ENCODE results near the gene HCN3. TPM values are rescaled to one million over a fixed set of nuclear protein-coding genes. Genes with fewer than 3 reads are reported as not detected.

The HCN3 gene
- total RNA-seq, 4 donors from 2014 or later = 7.4 to 25.5 (median 19.5) TPM

- peak overlapping the region in 1 of 4 donors; percentile 93 for H3K27ac ChIP-seq
- H3K4me3 ChIP-seq = no peak overlapping the region
- peaks cover 0 to 12% (median 0%) of the 10 kb centered on the region in 3 donors for H3K36me3 ChIP-seq
- TF ChIP-seq, protein P1, sequence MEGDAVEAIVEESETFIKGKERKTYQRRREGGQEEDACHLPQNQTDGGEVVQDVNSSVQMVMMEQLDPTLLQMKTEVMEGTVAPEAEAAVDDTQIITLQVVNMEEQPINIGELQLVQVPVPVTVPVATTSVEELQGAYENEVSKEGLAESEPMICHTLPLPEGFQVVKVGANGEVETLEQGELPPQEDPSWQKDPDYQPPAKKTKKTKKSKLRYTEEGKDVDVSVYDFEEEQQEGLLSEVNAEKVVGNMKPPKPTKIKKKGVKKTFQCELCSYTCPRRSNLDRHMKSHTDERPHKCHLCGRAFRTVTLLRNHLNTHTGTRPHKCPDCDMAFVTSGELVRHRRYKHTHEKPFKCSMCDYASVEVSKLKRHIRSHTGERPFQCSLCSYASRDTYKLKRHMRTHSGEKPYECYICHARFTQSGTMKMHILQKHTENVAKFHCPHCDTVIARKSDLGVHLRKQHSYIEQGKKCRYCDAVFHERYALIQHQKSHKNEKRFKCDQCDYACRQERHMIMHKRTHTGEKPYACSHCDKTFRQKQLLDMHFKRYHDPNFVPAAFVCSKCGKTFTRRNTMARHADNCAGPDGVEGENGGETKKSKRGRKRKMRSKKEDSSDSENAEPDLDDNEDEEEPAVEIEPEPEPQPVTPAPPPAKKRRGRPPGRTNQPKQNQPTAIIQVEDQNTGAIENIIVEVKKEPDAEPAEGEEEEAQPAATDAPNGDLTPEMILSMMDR (IDR thresholded peaks at IDR 0.05) = peak in 2 of 6 experiments; percentile 25 to 29
- TF ChIP-seq POLR2A (IDR thresholded peaks at IDR 0.05) = no peak
- H3K27me3 ChIP-seq = no peaks in the 10 kb centered on the region
- H3K9me3 ChIP-seq = no peaks in the 10 kb centered on the region
- no peak for DNase-seq
- H3K4me1 ChIP-seq = peaks cover 0 to 18% (median 13%) of the 10 kb centered on the region in 4 donors
These were observed 30.0 kb downstream of the HCN3 start for GRCh38 chr1:155307247-155307740.

GRCh38 chr1:155308493-155309422 lies 31.5 kb downstream of the HCN3 start, which contains the start of gene FDPS:
TSS of gene FDPS (plus strand) at chr1:155308866. CDS start at chr1:155309790, 924 bp downstream.
- H3K36me3 ChIP-seq = peaks cover 0 to 23% (median 0%) of the 10 kb centered on the region in 3 donors
- peaks cover 0 to 18% (median 13%) of the 10 kb centered on the region in 4 donors for H3K4me1 ChIP-seq
- peak; percentile 98 to 99 (median 99) for DNase-seq
- peak within 1 kb of the TSS; percentile 62 to 95 (median 91) for H3K4me3 ChIP-seq
- peak within 1 kb of the TSS; percentile 74 to 93 (median 90) for H3K27ac ChIP-seq
- TF ChIP-seq, protein P1 (IDR thresholded peaks at IDR 0.05) = peak in 3 of 6 experiments; percentile 39 to 47 (median 42)
- peak; percentile 63 to 88 for TF ChIP-seq POLR2A (IDR thresholded peaks at IDR 0.05)
- no peaks in the 10 kb centered on the region for H3K27me3 ChIP-seq
- no peaks in the 10 kb centered on the region for H3K9me3 ChIP-seq

DNA sequence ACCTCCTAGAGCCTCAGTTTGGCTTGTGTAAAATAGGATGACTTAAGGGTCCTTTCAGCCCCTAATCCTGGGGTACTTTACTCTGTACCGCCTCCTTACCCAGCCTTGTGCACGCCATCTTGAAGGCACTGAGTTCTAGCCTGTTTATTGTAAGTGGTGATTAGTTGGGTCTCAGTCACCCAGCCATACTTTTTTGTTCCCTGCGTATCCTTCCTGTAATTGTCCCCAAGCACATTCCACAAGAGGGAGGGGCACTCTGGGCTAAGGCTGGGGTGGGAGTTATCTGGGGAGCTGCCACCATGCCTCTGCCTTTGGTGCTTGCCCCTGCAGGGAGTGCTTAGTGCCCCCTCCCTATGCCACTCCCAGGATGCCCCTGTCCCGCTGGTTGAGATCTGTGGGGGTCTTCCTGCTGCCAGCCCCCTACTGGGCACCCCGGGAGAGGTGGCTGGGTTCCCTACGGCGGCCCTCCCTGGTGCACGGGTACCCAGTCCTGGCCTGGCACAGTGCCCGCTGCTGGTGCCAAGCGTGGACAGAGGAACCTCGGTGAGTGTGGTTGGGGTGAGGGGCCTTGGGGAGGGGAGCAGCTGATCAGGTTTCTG lies 32.3 kb downstream of the HCN3 start:
- H3K9me3 ChIP-seq = no peaks in the 10 kb centered on the region
- H3K27ac ChIP-seq = peak overlapping the region; percentile 74 to 93 (median 90)
- no peak for TF ChIP-seq POLR2A (IDR thresholded peaks at IDR 0.05)
- TF ChIP-seq, protein P1 (IDR thresholded peaks at IDR 0.05) = no peak
- H3K4me3 ChIP-seq = peak overlapping the region; percentile 62 to 95 (median 91)
- DNase-seq = peak in 2 of 3 donors; percentile 58 to 67
- no peaks in the 10 kb centered on the region for H3K27me3 ChIP-seq
- peaks cover 0 to 18% (median 13%) of the 10 kb centered on the region in 4 donors for H3K4me1 ChIP-seq
- H3K36me3 ChIP-seq = peaks cover 0 to 31% (median 0%) of the 10 kb centered on the region in 3 donors

DNA sequence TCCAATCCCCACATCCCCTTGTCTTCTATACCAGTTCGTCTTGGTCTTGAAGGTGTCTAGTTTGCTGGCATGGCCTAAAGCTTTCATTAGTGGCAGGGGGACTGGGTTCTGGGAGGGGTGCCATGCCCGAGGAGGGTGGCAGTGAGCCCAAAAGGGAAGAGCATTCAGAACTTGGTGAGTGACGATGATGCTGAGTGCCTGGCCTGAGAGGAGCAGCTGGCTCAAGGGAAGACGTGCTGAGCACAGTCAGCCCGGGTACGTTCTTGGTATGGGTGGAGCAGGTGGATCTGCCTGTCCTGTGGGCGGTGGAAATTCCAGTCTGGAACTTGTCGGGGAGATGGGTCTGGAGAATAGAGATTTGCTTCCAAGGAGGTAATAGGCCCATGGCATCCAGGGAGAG lies 36.0 kb downstream of the HCN3 start:
- H3K36me3 ChIP-seq = peaks cover 0 to 39% (median 0%) of the 10 kb centered on the region in 3 donors
- H3K4me3 ChIP-seq = no peak overlapping the region
- no peak for DNase-seq
- H3K27me3 ChIP-seq = no peaks in the 10 kb centered on the region
- H3K4me1 ChIP-seq = peaks cover 0 to 29% (median 11%) of the 10 kb centered on the region in 4 donors
- TF ChIP-seq, protein P1 (IDR thresholded peaks at IDR 0.05) = no peak
- no peak for TF ChIP-seq POLR2A (IDR thresholded peaks at IDR 0.05)
- H3K27ac ChIP-seq = no peak overlapping the region
- H3K9me3 ChIP-seq = no peaks in the 10 kb centered on the region

DNA sequence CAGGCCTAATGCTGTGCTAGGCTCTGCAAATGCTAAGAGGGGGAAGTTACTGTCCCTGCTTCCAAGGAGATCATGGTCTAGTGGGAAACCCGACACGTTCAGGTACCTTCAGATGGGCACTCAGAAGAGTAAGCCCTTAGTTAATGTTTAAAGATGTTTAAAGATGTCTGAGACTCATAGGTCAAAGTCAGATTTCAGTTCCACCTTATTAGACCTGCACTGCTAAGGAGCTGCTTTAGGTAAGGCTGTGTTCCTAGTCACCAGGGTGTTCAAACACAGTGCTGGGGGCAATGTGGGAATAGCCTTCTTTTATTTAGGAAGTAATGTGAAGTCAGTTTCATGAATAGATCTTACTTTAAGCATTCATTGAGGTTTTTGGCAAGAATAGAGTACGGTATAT lies 39.7 kb downstream of the HCN3 start:
- Histone ChIP-seq H3K27ac (peak overlapping the region in 2 of 4 donors; percentile 35 to 56), H3K4me3 (no peak overlapping the region), H3K36me3 (peaks cover 0 to 42% (median 0%) of the 10 kb centered on the region in 3 donors), H3K9me3 (no peaks in the 10 kb centered on the region), H3K4me1 (peaks cover 0 to 27% (median 3%) of the 10 kb centered on the region in 4 donors), H3K27me3 (no peaks in the 10 kb centered on the region)
- DNase-seq = no peak
- TF ChIP-seq, protein P1 (IDR thresholded peaks at IDR 0.05) = no peak
- peak in 1 of 2 donors; percentile 48 for TF ChIP-seq POLR2A (IDR thresholded peaks at IDR 0.05)
